Lower leg skin (tissue), 4 donors: ENCODE measurements around the gene TYW3. TPM values are rescaled to one million over a fixed set of nuclear protein-coding genes. Genes with fewer than 3 reads are reported as not detected.
"Not testable (repeated sequence)": the region's sequence is repeated elsewhere in the genome, so short reads cannot be mapped to it uniquely, and the experiment has no call there.

Experiments
- DNase-seq, 2 donors: peaks; one replicate each; pipeline ENCODE4 v3.0.0-alpha.2; 2019; ENCODE audit warnings: low spot score in 2 of 2
- H3K4me3 ChIP-seq: fragments of 200-600 bp; sonication (generic); 2 replicates; pipeline ENCODE4 v1.5.1; 2017; ENCODE audit warnings: mild to moderate bottlenecking, low read depth; ENCODE audit not compliant: poor library complexity, severe bottlenecking
- CTCF ChIP-seq, 3 donors: fragments of 450-650 bp; IDR thresholded peaks; one replicate each; pipeline ENCODE4 v1.5.1; 2016; ENCODE audit warnings: antibody characterized with exemption in 3 of 3, mild to moderate bottlenecking in 3 of 3, moderate library complexity in 2 of 3
- POLR2A ChIP-seq, 2 donors: fragments of 450-650 bp; IDR thresholded peaks; one replicate each; pipeline ENCODE4 v1.6.1; 2016 to 2017; ENCODE audit warnings: antibody characterized with exemption in 2 of 2, mild to moderate bottlenecking in 1 of 2, moderate library complexity in 1 of 2
- WGBS, 2 donors: methylation state at CpG; one replicate each; pipeline ENCODE4 v1.1.5; 2018; 5-methylcytosine and 5-hydroxymethylcytosine counted together
- intact Hi-C: fragments of 100-400 bp; cut with DNase I; formaldehyde crosslinking; loops from one replicate; pipeline ENCODE4 v1.15.0; 2023; ENCODE audit warnings: low total_unique reads
- total RNA-seq, 4 donors: library from RNA; depleted of rRNA; stranded (reverse); fragments of >200 nt; gene quantifications; one replicate each; pipeline ENCODE4 v1.1.0, GENCODE V29; 2016

The TYW3 gene
- total RNA-seq, 4 donors from 2014 or later, result 6.5 to 10.8 (median 8.7) TPM

- TF ChIP-seq POLR2A (IDR thresholded peaks at IDR 0.05), result no peak
- TF ChIP-seq CTCF (IDR thresholded peaks at IDR 0.05), result no peak
- DNase-seq, result no peak
- intact Hi-C loops, result no loop called here
- 20 to 30% methylated on average over 11 of the region's 11 CpGs for WGBS, 2 donors
- H3K4me3 ChIP-seq, result peak overlapping the region; percentile 48
These were observed 892 bp downstream of the TYW3 start for GRCh38 chr1:74733604-74734484.

GRCh38 chr1:74737333-74737732, 4.4 kb downstream of the TYW3 start:
- intact Hi-C loops, result no loop called here
- no peak overlapping the region for H3K4me3 ChIP-seq
- 89 to 93% methylated on average over 4 of the region's 4 CpGs for WGBS, 2 donors
- no peak for DNase-seq
- no peak for TF ChIP-seq POLR2A (IDR thresholded peaks at IDR 0.05)
- TF ChIP-seq CTCF (IDR thresholded peaks at IDR 0.05), result no peak

GRCh38 chr1:74740307-74740980, 7.5 kb downstream of the TYW3 start:
- DNase-seq, H3K4me3 ChIP-seq, intact Hi-C loops: not testable (repeated sequence)
- WGBS, 2 donors, result 95 to 97% methylated on average over 13 of the region's 13 CpGs

DNA sequence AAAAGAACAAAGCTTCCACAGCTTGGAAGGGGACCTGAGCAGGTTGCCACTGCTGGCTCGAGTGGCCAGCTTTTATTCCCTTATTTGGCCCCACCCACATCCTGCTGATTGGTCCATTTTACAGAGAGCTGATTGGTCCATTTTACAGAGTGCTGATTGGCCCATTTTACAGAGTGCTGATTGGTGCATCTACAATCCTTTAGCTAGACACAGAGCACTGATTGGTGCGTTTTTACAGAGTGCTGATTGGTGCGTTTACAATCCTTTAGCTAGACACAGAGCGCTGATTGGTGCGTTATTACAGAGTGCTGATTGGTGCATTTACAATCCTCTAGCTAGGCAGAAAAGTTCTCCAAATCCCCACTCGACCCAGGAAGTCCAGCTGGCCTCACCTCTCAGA, 12.3 kb downstream of the TYW3 start:
- H3K4me3 ChIP-seq, intact Hi-C loops, DNase-seq: not testable (repeated sequence)
- WGBS, 2 donors, result 95 to 97% methylated on average over 6 of the region's 6 CpGs

- DNase-seq, result no peak
- TF ChIP-seq CTCF (IDR thresholded peaks at IDR 0.05) (no peak), POLR2A (IDR thresholded peaks at IDR 0.05) (no peak)
- intact Hi-C loops, result no loop called here
- H3K4me3 ChIP-seq, result no peak overlapping the region
- WGBS, 2 donors, result 96 to 100% methylated on average over 1 of the region's 1 CpG
These were observed 16.0 kb downstream of the TYW3 start for GRCh38 chr1:74748960-74749359.

- no peak overlapping the region for H3K4me3 ChIP-seq
- no peak for DNase-seq
- 80 to 95% methylated on average over 2 of the region's 2 CpGs for WGBS, 2 donors
- intact Hi-C loops, result no loop called here
- TF ChIP-seq POLR2A (IDR thresholded peaks at IDR 0.05) (no peak), CTCF (IDR thresholded peaks at IDR 0.05) (no peak)
These were observed 20.2 kb downstream of the TYW3 start for GRCh38 chr1:74753104-74753503.
